SHP77 treated with DMSO at 0.1 percent for 48 hours (cell line): ENCODE results near the gene NEUROD6.

Experiments
- DNase-seq: peaks from one replicate; lab custom pipeline; 2025; lab: John Stamatoyannopoulos, UW

The NEUROD6 gene

DNA sequence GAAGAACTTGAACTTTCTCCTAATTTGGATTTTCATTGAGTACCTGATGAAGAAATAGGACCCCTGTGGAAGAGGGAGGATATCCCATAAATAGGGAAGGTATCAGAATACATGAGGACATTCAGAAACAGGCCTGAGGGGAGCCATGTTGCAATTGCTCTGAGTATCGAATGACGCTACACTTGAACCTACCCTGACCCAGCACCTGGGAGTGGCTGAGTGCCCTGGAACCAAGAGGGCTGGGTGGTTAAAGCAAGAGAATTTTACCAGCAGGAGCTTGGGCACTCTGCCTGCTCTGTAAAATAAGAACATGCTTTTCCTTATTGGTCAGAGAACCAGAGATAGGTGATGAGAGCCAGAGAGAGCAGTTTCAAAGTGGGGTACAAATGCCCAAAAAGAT is 7.2 kb downstream of the NEUROD6 start:
- no peak for DNase-seq

- no peak for DNase-seq
Observed at GRCh38 chr7:31327071-31327470, 13.5 kb downstream of the NEUROD6 start.

GRCh38 chr7:31326416-31326815 is 14.1 kb downstream of the NEUROD6 start:
- no peak for DNase-seq

DNA sequence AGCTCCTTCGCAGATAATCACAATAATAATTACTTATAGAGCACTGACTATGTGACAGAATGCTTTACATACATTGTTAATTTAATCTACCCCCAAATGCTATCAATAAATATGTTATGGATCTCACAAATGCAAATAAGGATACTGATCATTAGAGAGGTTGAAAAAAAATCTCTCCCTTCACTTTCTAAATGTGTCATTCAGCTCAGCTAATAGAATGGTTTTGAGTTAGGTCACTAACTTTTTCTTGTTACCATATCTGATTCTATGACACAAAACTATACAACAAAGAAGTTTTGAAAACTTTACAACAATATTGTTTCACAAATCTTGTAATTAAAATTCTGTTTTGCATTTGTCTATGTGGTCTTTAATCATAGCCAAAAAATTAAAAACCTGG is 17.4 kb downstream of the NEUROD6 start:
- no peak for DNase-seq

DNA sequence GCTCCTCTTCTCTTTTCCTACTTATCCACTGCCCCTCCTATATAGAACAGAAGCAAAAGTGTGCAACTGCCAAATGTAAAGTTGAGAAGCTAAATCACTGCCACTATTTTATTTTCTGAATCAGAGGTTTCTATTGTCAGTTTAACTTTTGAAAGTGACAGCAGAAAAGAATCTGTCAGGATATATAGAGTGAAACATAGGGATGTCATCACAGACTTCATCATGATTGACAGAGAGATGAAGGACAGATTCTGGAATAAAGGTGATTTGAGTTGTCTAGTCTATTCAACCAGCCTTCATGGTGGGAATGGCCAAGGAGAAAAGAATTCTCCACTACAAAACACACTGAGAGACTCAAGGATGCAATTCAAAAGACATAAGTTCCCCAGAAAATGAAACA is 19.9 kb downstream of the NEUROD6 start:
- DNase-seq, result no peak

DNA sequence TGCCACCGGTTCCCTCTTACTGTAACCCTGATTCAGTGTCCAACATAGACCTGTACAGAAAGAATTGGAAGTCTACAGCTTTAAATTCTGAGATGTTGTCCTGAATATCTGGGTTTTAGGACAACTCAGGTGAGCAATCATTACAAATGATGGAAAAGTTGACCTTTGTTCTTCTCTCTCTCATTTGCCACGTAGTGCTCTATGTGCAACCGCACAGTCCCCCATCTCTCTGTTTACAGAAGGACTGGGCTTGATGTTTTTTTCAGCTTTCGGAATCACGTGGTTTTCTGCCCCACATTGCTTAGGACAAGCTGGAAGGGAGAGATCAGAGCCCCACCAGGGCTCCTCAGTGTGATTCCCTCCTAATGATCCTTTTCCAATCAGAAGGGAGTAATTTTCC is 22.2 kb downstream of the NEUROD6 start:
- no peak for DNase-seq

DNA sequence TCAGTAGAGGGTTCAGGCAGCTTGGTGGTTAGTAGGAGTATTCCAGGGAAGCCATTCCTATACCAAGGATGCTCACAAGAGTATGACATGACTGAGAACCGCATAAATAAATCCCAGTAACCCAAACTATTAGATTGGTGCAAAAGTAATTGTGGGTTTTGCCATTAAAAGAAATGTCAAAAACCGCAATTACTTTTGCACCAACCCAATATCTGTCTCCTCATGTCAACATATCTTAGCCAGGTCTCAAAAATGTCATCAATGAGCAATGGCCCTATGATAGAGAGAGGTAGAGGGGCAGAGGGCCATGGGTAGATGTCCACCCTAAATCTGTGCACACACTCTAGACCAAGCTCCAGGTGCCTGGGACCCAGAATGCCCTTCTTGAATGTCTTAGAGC is 23.6 kb downstream of the NEUROD6 start:
- DNase-seq, result no peak

- no peak for DNase-seq
Observed at GRCh38 chr7:31315758-31316157, 24.8 kb downstream of the NEUROD6 start.

GRCh38 chr7:31314781-31315180 is 25.7 kb downstream of the NEUROD6 start:
- DNase-seq, result no peak

DNA sequence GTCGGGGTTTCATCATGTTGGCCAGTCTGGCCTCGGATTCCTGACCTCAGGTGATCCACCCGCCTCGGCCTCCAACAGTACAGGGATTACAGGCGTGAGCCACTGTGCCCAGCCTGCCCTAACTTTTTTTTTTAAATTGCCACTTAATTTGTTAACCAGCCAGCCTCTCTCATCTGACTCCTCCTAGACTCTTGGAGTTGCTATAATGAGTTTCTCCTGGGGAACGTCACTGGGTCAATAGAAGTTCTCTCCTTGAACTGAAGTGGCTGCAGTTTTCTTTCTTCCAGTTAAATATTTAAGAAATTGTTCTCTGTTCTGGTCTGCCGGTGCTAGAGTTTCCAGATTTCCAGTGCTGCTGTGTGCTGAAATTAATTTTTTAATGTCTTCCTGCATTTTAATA is 27.6 kb downstream of the NEUROD6 start:
- no peak for DNase-seq

DNA sequence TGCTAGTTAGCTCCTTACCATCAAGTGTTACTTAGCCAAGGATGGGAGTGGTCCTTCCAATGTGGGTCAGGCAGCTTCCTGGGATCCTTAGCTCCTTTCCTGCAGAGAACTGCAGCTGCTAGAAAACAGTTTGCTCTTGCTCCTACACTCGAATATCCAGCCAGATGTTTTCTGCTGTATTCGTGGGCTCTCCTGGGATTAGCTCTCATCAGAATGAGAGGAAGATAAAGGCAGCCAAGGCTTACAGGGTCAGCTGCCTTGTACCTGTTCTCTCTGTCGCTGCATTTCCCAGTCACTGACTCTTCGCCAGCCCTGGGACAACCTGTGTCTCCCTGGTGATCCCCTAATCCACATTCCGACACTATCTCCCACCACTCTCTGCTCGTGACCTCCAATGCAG is 29.0 kb downstream of the NEUROD6 start:
- no peak for DNase-seq

GRCh38 chr7:31310321-31310935 is 30.1 kb downstream of the NEUROD6 start:
- DNase-seq, result no peak

DNA sequence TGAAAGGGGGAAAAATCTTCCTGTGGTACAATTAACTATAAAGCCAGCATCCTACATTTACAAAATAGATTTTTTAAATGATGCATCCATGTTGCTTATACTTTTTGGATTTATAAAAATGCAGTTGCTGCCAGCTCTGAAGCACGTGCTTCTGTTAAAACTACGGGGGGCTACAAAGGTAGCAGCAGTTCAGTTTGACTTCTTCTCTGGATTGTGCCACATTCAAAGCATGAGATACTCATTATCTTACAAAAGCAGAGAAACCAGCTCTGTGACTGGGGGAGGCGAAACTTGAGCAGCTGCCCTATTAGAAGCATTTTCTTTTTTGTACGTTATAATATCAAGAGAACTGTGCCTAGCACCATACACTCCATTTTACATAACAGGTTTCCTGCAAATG is 31.1 kb downstream of the NEUROD6 start:
- no peak for DNase-seq

DNA sequence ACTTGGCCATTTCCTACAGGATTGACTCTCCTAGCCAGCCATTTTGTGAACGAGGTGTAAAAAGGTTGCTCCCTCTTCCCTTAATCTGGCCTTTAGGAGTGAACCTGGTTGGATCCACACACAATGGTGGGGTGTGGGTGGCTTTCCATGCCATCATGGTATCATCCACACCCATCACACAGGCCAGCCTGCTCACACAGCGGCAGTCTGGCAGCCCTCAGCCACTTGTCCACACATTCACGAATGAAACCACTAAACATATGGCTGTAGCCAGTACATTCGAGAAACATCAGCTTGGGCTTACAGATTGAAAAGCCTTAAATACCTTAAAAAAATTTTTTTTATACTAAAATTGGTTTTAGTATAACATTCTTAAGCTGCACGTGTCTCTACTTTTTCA is 31.9 kb downstream of the NEUROD6 start:
- no peak for DNase-seq

DNA sequence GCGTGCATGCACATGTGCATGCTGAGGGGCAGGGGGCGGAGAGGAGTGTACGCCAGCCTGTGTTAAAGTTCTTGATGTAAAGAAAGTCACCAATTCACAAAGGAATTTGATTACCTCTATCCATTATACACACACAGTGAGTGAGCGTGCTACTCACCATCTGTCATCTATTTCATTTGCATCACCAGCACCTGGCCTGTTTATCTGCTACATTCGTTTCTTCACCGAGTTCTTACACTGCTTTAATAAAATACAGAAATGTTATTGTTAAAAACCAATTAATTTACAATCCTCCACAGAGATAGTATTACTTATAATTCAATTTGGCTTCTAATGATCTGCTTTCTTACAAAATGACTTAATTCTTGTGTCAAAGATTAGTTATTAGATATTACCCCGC is 32.6 kb downstream of the NEUROD6 start:
- no peak for DNase-seq

DNA sequence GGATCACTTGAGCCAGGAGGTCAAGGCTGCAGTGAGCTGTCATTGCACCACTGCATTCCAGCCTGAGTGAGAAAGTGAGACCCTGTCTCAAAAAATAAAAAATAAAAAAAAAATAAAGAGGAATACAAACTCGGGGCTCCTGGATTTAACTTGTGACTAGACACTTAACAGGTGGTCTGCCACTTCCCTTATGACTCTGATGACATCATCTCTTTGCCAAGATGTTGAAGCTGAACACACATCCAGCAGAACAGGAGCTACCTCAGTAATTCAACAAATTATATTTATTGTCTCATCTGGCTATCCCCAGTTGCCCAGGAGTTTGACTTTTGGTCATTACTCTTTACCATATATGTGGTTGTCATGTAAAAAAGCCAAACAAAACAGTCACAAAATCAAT is 35.3 kb downstream of the NEUROD6 start:
- DNase-seq, result no peak

- no peak for DNase-seq
Observed at GRCh38 chr7:31304446-31304845, 36.1 kb downstream of the NEUROD6 start.

GRCh38 chr7:31302356-31302755 is 38.2 kb downstream of the NEUROD6 start:
- DNase-seq, result no peak

DNA sequence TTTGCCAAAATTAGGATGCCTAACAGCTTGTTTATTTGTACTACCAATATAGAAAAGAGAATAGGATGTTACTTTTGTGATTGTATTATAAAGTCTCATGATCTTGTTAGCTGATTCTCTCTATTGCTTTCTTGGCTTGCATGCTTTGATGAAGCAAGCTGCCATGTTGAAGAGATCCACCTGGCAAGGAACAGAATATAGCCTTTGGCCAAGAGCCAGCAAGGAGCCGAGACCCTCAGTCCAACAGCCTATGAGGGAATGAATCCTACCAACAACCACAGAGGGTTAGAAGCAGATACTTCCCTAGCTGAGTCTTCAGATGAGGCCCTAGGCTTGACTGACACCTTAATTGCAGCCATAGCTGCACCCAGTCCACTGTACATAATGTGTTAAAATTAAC is 41.2 kb downstream of the NEUROD6 start:
- DNase-seq, result no peak

GRCh38 chr7:31290601-31291000 is 49.9 kb downstream of the NEUROD6 start:
- DNase-seq, result no peak
